Renal cortical epithelial cell (primary cell): Measurements from ENCODE around the gene MPP1. TPM values are rescaled to one million over a fixed set of nuclear protein-coding genes. Genes with fewer than 3 reads are reported as not detected.
A peak's percentile ranks its signal among the peaks of the same experiment; 100 is the strongest.

Source experiments
- DNase-seq: peaks from one replicate; pipeline ENCODE4 v3.0.0-alpha.2; 2011; ENCODE audit warnings: low read depth
- total RNA-seq: library from RNA; depleted of rRNA; stranded (reverse); fragments of >200 nt; gene quantifications from 2 replicates; pipeline ENCODE4 v1.2.3, GENCODE V29; 2014

MPP1 gene
- total RNA-seq, 1 donor from 2014 or later: 17.2 TPM

GRCh38 chrX:154732421-154733065 lies 72.7 kb downstream of the MPP1 start:
- DNase-seq: peak; percentile 77

- DNase-seq: no peak
Observed at GRCh38 chrX:154731881-154732280, 73.4 kb downstream of the MPP1 start.

- DNase-seq: no peak
Observed at GRCh38 chrX:154731184-154731583, 74.1 kb downstream of the MPP1 start.

- DNase-seq: peak; percentile 90
Observed at GRCh38 chrX:154730253-154730891, 74.9 kb downstream of the MPP1 start.

- DNase-seq: no peak
Observed at GRCh38 chrX:154729439-154729838, 75.8 kb downstream of the MPP1 start.

Other genes starting within 250 kb of the MPP1 start
- gene CTAG1A, start 220.4 kb downstream of the MPP1 start, total RNA-seq: not detected in 2 replicates
- not detected in 2 replicates for gene CTAG1B, start 186.2 kb downstream of the MPP1 start, total RNA-seq
- gene CTAG2, start 151.9 kb downstream of the MPP1 start, total RNA-seq: not detected in 2 replicates
- 0.70 and 0.87 TPM in 2 replicates for gene GAB3, start 54.4 kb downstream of the MPP1 start, total RNA-seq
- 40.4 and 47.8 TPM in 2 replicates for gene DKC1, start 42.6 kb downstream of the MPP1 start, total RNA-seq
- gene SMIM9, start 29.2 kb upstream of the MPP1 start, total RNA-seq: not detected in 2 replicates
- gene F8A1, start 80.9 kb upstream of the MPP1 start, total RNA-seq: 4.0 and 8.8 TPM in 2 replicates
- 4.7 and 5.2 TPM in 2 replicates for gene F8, start 217.2 kb upstream of the MPP1 start, total RNA-seq
- gene FUNDC2, start 221.4 kb upstream of the MPP1 start, total RNA-seq: 39.9 and 59.4 TPM in 2 replicates